Neural crest cell (in vitro differentiated cells): ENCODE measurements around the gene SPRN. TPM values are rescaled to one million over a fixed set of nuclear protein-coding genes. Genes with fewer than 3 reads are reported as not detected.
"Not testable (repeated sequence)": the region's sequence is repeated elsewhere in the genome, so short reads cannot be mapped to it uniquely, and the experiment has no call there.

Experiments
- DNase-seq: peaks from one replicate; pipeline ENCODE4 v3.0.0; 2021; ENCODE audit warnings: low read depth, mixed read lengths, low spot score
- H3K27ac Mint-ChIP-seq: one replicate; pipeline ENCODE4 v1.8.0; 2021; ENCODE audit warnings: mild to moderate bottlenecking, mixed read lengths; ENCODE audit not compliant: unreplicated experiment
- H3K27me3 Mint-ChIP-seq: 2 replicates; pipeline ENCODE4 v1.8.0; 2021; ENCODE audit warnings: low read depth, mild to moderate bottlenecking, mixed read lengths
- H3K36me3 Mint-ChIP-seq: 2 replicates; pipeline ENCODE4 v1.8.0; 2021; ENCODE audit warnings: low read depth, mild to moderate bottlenecking, mixed read lengths
- H3K4me1 Mint-ChIP-seq: 2 replicates; pipeline ENCODE4 v1.8.0; 2021; ENCODE audit warnings: mixed read lengths
- H3K4me3 Mint-ChIP-seq: one replicate; pipeline ENCODE4 v1.8.0; 2021; ENCODE audit warnings: mild to moderate bottlenecking, mixed read lengths
- H3K9me3 Mint-ChIP-seq: 2 replicates; pipeline ENCODE4 v1.8.0; 2021; ENCODE audit warnings: mixed read lengths
- long read RNA-seq: library from polyadenylated mRNA; unstranded; transcript quantifications from one replicate; pipeline ENCODE4 v2.0.0, GENCODE V29; 2020
- total RNA-seq: library from RNA; stranded (reverse); gene quantifications from 2 replicates; pipeline ENCODE4 v1.2.1, GENCODE V29; 2021
- TF ChIP-seq, protein P1 (sequence below): fragments of 200-600 bp; sonication (generic); conservative IDR thresholded peaks from 2 replicates; pipeline ENCODE4 v1.5.0; 2021; ENCODE audit warnings: antibody characterized with exemption, mild to moderate bottlenecking

Gene SPRN, protein sequence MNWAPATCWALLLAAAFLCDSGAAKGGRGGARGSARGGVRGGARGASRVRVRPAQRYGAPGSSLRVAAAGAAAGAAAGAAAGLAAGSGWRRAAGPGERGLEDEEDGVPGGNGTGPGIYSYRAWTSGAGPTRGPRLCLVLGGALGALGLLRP
- 0.37 and 0.48 TPM in 2 replicates for total RNA-seq
- long read RNA-seq = 0 reads

- H3K36me3 Mint-ChIP-seq, H3K27ac Mint-ChIP-seq, DNase-seq, H3K9me3 Mint-ChIP-seq, H3K4me1 Mint-ChIP-seq, H3K4me3 Mint-ChIP-seq: not testable (repeated sequence)
- H3K27me3 Mint-ChIP-seq = peaks cover 31% of the 10 kb centered on the region
Observed at GRCh38 chr10:133424601-133425000, at the start of gene SPRN. Gene SPRN (minus strand): TSS chr10:133424625. CDS start chr10:133423681, 944 bp downstream.

DNA sequence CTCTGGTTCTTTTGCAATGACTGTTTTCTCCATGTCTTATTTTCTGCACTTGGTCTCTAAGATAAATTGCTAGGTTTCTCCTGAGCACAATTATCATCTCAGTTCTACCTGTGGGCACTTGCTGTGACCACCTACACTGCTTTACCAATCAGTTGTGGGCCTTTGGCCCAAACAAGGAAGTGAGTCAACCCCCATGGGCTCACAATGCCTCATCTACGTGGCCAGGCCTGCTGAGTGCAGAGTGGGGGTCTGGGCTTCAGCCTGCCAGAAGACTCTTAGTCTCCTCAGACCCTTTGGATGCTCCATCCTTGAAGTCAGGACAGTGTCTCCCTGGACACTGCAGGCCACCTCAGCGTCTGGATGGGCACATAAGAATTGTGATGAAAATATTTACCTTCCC, 49.6 kb upstream of the SPRN start:
- Mint-ChIP-seq H3K27ac (no peak overlapping the region), H3K9me3 (peaks cover 7% of the 10 kb centered on the region), H3K36me3 (peaks cover 2% of the 10 kb centered on the region), H3K4me3 (no peak overlapping the region), H3K27me3 (no peaks in the 10 kb centered on the region), H3K4me1 (no peaks in the 10 kb centered on the region)
- TF ChIP-seq, protein P1, sequence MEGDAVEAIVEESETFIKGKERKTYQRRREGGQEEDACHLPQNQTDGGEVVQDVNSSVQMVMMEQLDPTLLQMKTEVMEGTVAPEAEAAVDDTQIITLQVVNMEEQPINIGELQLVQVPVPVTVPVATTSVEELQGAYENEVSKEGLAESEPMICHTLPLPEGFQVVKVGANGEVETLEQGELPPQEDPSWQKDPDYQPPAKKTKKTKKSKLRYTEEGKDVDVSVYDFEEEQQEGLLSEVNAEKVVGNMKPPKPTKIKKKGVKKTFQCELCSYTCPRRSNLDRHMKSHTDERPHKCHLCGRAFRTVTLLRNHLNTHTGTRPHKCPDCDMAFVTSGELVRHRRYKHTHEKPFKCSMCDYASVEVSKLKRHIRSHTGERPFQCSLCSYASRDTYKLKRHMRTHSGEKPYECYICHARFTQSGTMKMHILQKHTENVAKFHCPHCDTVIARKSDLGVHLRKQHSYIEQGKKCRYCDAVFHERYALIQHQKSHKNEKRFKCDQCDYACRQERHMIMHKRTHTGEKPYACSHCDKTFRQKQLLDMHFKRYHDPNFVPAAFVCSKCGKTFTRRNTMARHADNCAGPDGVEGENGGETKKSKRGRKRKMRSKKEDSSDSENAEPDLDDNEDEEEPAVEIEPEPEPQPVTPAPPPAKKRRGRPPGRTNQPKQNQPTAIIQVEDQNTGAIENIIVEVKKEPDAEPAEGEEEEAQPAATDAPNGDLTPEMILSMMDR = no peak
- DNase-seq = no peak

DNA sequence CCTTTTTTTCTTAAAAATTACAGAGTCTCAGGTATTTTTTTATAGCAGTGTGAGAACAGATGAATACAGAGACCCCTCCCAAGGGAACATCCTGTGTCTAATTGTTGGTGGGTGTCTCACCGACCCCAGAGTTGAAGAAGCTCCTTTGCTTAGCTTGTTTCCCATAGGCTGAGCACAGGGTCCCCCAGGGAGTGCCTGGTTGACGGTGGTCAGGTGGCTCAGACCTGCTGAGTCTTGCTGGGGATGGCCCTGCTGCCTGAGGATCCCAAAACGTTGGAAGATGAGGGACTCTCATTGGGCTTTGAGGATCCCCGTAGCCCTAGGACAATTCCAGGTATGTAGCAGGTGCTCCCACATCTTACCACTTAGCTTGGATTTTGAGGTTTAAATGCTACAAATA, 48.8 kb upstream of the SPRN start:
- TF ChIP-seq, protein P1 = no peak

DNA sequence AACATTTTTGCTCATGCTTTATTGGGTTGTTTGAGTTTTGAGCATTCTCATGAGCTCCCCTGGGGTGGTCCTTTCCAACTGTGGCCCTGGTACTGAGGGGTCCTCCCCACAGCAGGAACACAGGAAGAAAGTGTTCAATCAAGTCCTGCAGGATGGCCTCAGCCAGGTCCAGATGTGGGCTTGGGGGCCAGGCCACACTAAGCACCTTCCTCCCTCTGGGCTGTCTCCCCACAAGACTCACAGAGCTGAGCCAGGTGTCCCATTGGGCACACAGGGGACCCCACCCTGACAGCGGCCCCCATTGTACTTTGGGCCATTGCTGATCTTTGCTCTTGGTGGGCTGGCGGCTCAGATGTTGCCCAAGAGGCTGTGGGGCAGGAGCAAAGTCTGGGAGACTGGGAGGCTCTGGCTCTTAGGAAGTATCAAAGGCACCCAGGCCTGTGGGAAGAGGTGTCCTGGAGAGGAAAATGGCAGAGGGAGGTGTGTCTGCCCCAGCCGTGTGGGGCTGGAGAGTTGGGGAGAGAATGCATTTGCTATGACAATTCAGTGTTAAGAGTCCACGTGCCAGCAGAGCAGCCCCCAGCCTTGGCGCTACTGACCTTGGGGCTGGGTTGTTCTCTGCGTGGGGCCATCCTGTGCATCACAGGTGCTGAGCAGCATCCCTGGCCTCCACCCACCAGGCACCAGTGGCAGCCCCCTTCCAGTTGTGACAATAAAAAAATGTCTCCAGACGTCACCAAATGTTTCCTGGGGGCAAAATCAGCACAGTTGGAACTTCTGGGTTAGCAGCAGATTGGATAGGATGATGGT, 47.1 kb upstream of the SPRN start:
- H3K36me3 Mint-ChIP-seq = peaks cover 8% of the 10 kb centered on the region

More for the DNA sequence above, 48.8 kb upstream of the SPRN start:
- no peaks in the 10 kb centered on the region for H3K27me3 Mint-ChIP-seq
- no peak overlapping the region for H3K27ac Mint-ChIP-seq
- peaks cover 4% of the 10 kb centered on the region for H3K36me3 Mint-ChIP-seq
- no peak overlapping the region for H3K4me3 Mint-ChIP-seq
- no peak for DNase-seq
- peaks cover 7% of the 10 kb centered on the region for H3K9me3 Mint-ChIP-seq
- no peaks in the 10 kb centered on the region for H3K4me1 Mint-ChIP-seq

GRCh38 chr10:133469205-133469604, 44.8 kb upstream of the SPRN start:
- H3K4me1 Mint-ChIP-seq, DNase-seq, H3K36me3 Mint-ChIP-seq, H3K27ac Mint-ChIP-seq, H3K4me3 Mint-ChIP-seq, H3K27me3 Mint-ChIP-seq, H3K9me3 Mint-ChIP-seq: not testable (repeated sequence)

More for the DNA sequence above, 47.1 kb upstream of the SPRN start:
- Mint-ChIP-seq H3K4me1 (no peaks in the 10 kb centered on the region), H3K27me3 (no peaks in the 10 kb centered on the region), H3K4me3 (no peak overlapping the region), H3K9me3 (peaks cover 9% of the 10 kb centered on the region), H3K27ac (no peak overlapping the region)
- TF ChIP-seq, protein P1 = no peak
- no peak for DNase-seq

DNA sequence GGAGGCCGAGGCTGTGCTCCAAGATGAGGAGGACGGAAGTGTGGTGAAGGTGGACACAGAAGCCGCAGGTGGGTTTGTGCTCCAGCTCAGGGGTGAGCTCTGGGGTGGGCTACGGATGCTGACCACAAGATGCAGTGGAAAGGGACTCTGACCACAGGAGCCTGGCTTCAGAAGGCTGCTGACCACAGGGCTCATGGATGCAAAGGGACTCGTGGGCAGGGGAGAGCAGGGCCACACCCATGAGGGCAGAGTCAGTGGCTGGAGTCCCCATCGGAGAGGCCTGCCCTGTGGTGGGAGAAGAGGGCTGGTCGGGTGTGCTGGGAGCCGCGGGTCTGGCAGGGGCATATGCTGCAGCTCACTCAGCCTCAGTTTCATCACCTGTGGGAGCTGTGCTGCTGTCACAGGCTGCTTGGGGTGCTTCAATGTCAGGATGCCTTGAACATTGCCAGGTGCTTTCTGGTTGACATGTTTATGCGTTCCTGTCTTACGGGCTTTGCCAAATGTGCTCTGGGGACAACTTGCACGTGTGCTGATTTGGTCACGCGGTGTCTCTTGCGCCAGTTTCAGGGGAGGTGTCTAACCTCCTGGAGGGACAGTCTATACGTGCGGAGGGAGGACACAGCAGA, 43.0 kb upstream of the SPRN start:
- Mint-ChIP-seq H3K4me1 (no peaks in the 10 kb centered on the region), H3K4me3 (no peak overlapping the region), H3K27me3 (no peaks in the 10 kb centered on the region), H3K27ac (no peak overlapping the region), H3K36me3 (peaks cover 13% of the 10 kb centered on the region), H3K9me3 (peaks cover 19% of the 10 kb centered on the region)
- TF ChIP-seq, protein P1 = no peak
- no peak for DNase-seq
